SU-DHL-6 (cell line): ENCODE data around the gene TM2D3.

ENCODE experiments used
- H2AFZ ChIP-seq: fragments of 200-600 bp; sonication (generic); 2 replicates; pipeline ENCODE4 v1.6.1; 2014; ENCODE audit warnings: low read depth, mild to moderate bottlenecking, moderate library complexity, mixed read lengths, antibody characterized with exemption, low read length; ENCODE audit not compliant: severe bottlenecking
- H3F3A ChIP-seq: fragments of 200-600 bp; shearing (Covaris generic); 2 replicates; pipeline ENCODE4 v1.6.0; 2016; ENCODE audit warnings: antibody characterized with exemption, mild to moderate bottlenecking; ENCODE audit not compliant: insufficient read depth
- H3K27ac ChIP-seq: fragments of 200-600 bp; sonication (generic); 2 replicates; pipeline ENCODE4 v1.5.1; 2016; ENCODE audit warnings: low read depth, mild to moderate bottlenecking, low read length, moderate library complexity, mixed read lengths
- H3K27me3 ChIP-seq: fragments of 200-600 bp; sonication (generic), shearing (Covaris generic); 2 replicates; pipeline ENCODE4 v1.6.0; 2014; ENCODE audit warnings: mild to moderate bottlenecking, low read length
- H3K36me3 ChIP-seq: fragments of 200-600 bp; sonication (generic); 2 replicates; pipeline ENCODE4 v1.6.1; 2014; ENCODE audit warnings: mild to moderate bottlenecking, low read length, mixed read lengths
- H3K4me2 ChIP-seq: fragments of 300-600, 200-600 bp; shearing (Covaris generic), sonication (generic); 2 replicates; pipeline ENCODE4 v1.6.0; 2014; ENCODE audit warnings: low read length, low read depth, mild to moderate bottlenecking; ENCODE audit not compliant: poor library complexity, severe bottlenecking
- H3K4me3 ChIP-seq: fragments of 200-600 bp; sonication (generic); 2 replicates; pipeline ENCODE4 v1.5.1; 2014; ENCODE audit warnings: antibody characterized with exemption, low read length, mild to moderate bottlenecking, mixed read lengths; ENCODE audit not compliant: insufficient read depth, poor library complexity, severe bottlenecking
- H3K79me2 ChIP-seq: fragments of 200-600 bp; sonication (generic); 2 replicates; pipeline ENCODE4 v1.6.1; 2014; ENCODE audit warnings: mild to moderate bottlenecking, low read length, moderate library complexity; ENCODE audit not compliant: insufficient read depth
- H3K9ac ChIP-seq: fragments of 200-600 bp; sonication (generic); 2 replicates; pipeline ENCODE4 v1.7.0; 2014; ENCODE audit warnings: mild to moderate bottlenecking, low read length
- H3K9me2 ChIP-seq: fragments of 200-600 bp; sonication (generic); replicated peaks from 2 replicates; pipeline ENCODE4 v1.6.1; 2014; ENCODE audit warnings: low read length; ENCODE audit not compliant: insufficient read depth
- H3K9me3 ChIP-seq: fragments of 200-600 bp; sonication (generic); 2 replicates; pipeline ENCODE4 v1.6.1; 2014; ENCODE audit warnings: low read length, mixed read lengths; ENCODE audit not compliant: insufficient read depth
- H4K20me1 ChIP-seq: fragments of 200-600 bp; sonication (generic); 2 replicates; pipeline ENCODE4 v1.6.1; 2014; ENCODE audit warnings: low read depth, mild to moderate bottlenecking, antibody characterized with exemption, low read length, moderate library complexity, mixed read lengths
- CTCF ChIP-seq: fragments of 200-600 bp; sonication (generic); IDR thresholded peaks from one replicate; pipeline ENCODE4 v1.5.1; 2017; ENCODE audit warnings: antibody characterized with exemption, mild to moderate bottlenecking, low read length, moderate library complexity; ENCODE audit not compliant: insufficient read depth, poor library complexity, severe bottlenecking
- EZH2phosphoT487 ChIP-seq: fragments of 200-600 bp; sonication (generic), shearing (Covaris generic); conservative IDR thresholded peaks from 2 replicates; pipeline ENCODE4 v1.6.1; 2018; ENCODE audit warnings: mild to moderate bottlenecking, antibody characterized with exemption, low read length, moderate library complexity, mixed read lengths

The TM2D3 gene

GRCh38 chr15:101618851-101619614 is 33.1 kb downstream of the TM2D3 start:
- Histone ChIP-seq H3K4me2 (no peak overlapping the region), H3K27me3 (no peaks in the 10 kb centered on the region), H2AFZ (no peak overlapping the region), H3K9ac (no peak overlapping the region), H3K9me3 (no peaks in the 10 kb centered on the region), H3K4me3 (no peak overlapping the region), H3K79me2 (no peaks in the 10 kb centered on the region), H3K27ac (no peak overlapping the region), H3K9me2 (no peaks in the 10 kb centered on the region), H3K36me3 (no peaks in the 10 kb centered on the region), H3F3A (no peaks in the 10 kb centered on the region), H4K20me1 (no peaks in the 10 kb centered on the region)
- no peak for TF ChIP-seq CTCF
- no peak for TF ChIP-seq EZH2phosphoT487

GRCh38 chr15:101618076-101618475 is 34.1 kb downstream of the TM2D3 start:
- Histone ChIP-seq H3K36me3 (no peaks in the 10 kb centered on the region), H3K79me2 (no peaks in the 10 kb centered on the region), H3K9me2 (no peaks in the 10 kb centered on the region), H3K27ac (no peak overlapping the region), H3K9me3 (no peaks in the 10 kb centered on the region), H3K4me3 (no peak overlapping the region), H3F3A (no peaks in the 10 kb centered on the region), H3K9ac (no peak overlapping the region), H3K4me2 (no peak overlapping the region), H2AFZ (no peak overlapping the region), H4K20me1 (no peaks in the 10 kb centered on the region), H3K27me3 (no peaks in the 10 kb centered on the region)
- no peak for TF ChIP-seq EZH2phosphoT487
- TF ChIP-seq CTCF, result no peak

DNA sequence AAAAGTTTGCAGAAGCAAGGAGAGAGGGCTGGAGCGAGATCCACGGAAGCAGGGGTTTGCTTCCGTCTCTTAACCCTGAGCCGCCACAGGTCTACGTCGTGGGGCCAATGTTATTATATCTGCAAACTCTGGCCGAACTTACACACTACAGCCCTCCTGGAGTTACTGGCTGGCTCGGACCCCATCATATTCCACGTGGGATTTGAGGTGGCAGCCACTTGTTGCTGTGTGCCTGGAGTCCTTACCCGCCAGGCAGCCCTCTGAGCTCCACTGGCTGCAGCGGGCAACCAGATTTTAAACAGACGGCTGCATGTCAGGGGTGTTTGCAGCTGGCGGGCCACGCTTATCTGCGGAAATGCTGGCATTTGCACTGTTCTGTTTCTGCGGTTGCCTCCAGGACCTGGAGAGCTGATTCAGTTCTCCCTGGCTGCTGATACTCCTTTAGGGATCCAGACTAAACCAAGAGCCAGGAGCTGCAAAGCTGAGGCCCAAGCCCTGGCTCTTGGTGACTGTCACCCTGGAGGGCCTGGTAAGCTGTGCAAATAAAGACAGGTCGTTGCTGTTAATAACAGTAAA is 34.7 kb downstream of the TM2D3 start:
- no peaks in the 10 kb centered on the region for H3F3A ChIP-seq
- no peak overlapping the region for H3K27ac ChIP-seq
- no peaks in the 10 kb centered on the region for H3K27me3 ChIP-seq
- H4K20me1 ChIP-seq, result no peaks in the 10 kb centered on the region
- no peak overlapping the region for H2AFZ ChIP-seq
- H3K79me2 ChIP-seq, result no peaks in the 10 kb centered on the region
- H3K36me3 ChIP-seq, result no peaks in the 10 kb centered on the region
- H3K9me3 ChIP-seq, result no peaks in the 10 kb centered on the region
- H3K4me2 ChIP-seq, result no peak overlapping the region
- no peaks in the 10 kb centered on the region for H3K9me2 ChIP-seq
- H3K9ac ChIP-seq, result no peak overlapping the region
- no peak for TF ChIP-seq EZH2phosphoT487
- TF ChIP-seq CTCF, result no peak
- H3K4me3 ChIP-seq, result no peak overlapping the region
